Mucosa of rectum (tissue), 2 donors: Measurements from ENCODE around the gene ATP2C2.

Experiments
- H3K27ac ChIP-seq, 2 donors: one replicate each; pipeline ENCODE4 v1.7.0; 2013; ENCODE audit warnings: inconsistent platforms in 2 of 2, low read depth in 2 of 2, low read length in 2 of 2
- H3K27me3 ChIP-seq, 2 donors: one replicate each; pipeline ENCODE4 v1.7.0; 2013; ENCODE audit warnings: low read length in 2 of 2; ENCODE audit not compliant: control insufficient read depth in 2 of 2, insufficient read depth in 2 of 2
- H3K36me3 ChIP-seq, 2 donors: one replicate each; pipeline ENCODE4 v1.7.0; 2013; ENCODE audit warnings: low read length in 2 of 2; ENCODE audit not compliant: control insufficient read depth in 2 of 2, insufficient read depth in 2 of 2
- H3K4me1 ChIP-seq, 2 donors: one replicate each; pipeline ENCODE4 v1.7.0; 2013; ENCODE audit warnings: low read length in 2 of 2, mild to moderate bottlenecking in 1 of 2; ENCODE audit not compliant: control insufficient read depth in 2 of 2, insufficient read depth in 2 of 2
- H3K4me3 ChIP-seq, 2 donors: one replicate each; pipeline ENCODE4 v1.7.0; 2013; ENCODE audit warnings: low read length in 2 of 2
- H3K9ac ChIP-seq, 2 donors: one replicate each; pipeline ENCODE4 v1.7.0; 2013; ENCODE audit warnings: low read length in 2 of 2, low read depth in 1 of 2, mild to moderate bottlenecking in 1 of 2
- H3K9me3 ChIP-seq, 2 donors: one replicate each; pipeline ENCODE4 v1.7.0; 2013; ENCODE audit warnings: low read length in 2 of 2; ENCODE audit not compliant: control insufficient read depth in 2 of 2
- donor health status: healthy.
- donor health status: Normal muscosa, but diverticular disease.

The ATP2C2 gene

GRCh38 chr16:84465154-84465553, 96.8 kb downstream of the ATP2C2 start:
- no peak overlapping the region for H3K27ac ChIP-seq
- H3K9me3 ChIP-seq = peaks cover 2 to 4% of the 10 kb centered on the region in 2 donors
- no peaks in the 10 kb centered on the region for H3K27me3 ChIP-seq
- no peak overlapping the region for H3K9ac ChIP-seq
- no peaks in the 10 kb centered on the region for H3K4me1 ChIP-seq
- H3K36me3 ChIP-seq = peaks cover 42% of the 10 kb centered on the region in 2 donors
- H3K4me3 ChIP-seq = no peak overlapping the region

GRCh38 chr16:84466692-84467091, 98.4 kb downstream of the ATP2C2 start:
- Histone ChIP-seq H3K4me1 (no peaks in the 10 kb centered on the region), H3K27me3 (no peaks in the 10 kb centered on the region), H3K4me3 (no peak overlapping the region), H3K9ac (no peak overlapping the region), H3K9me3 (peaks cover 2 to 4% of the 10 kb centered on the region in 2 donors), H3K36me3 (peaks cover 28 to 30% of the 10 kb centered on the region in 2 donors), H3K27ac (no peak overlapping the region)

GRCh38 chr16:84467256-84467655, 98.9 kb downstream of the ATP2C2 start:
- peaks cover 24 to 25% of the 10 kb centered on the region in 2 donors for H3K36me3 ChIP-seq
- peaks cover 2 to 4% of the 10 kb centered on the region in 2 donors for H3K9me3 ChIP-seq
- no peak overlapping the region for H3K4me3 ChIP-seq
- no peaks in the 10 kb centered on the region for H3K27me3 ChIP-seq
- no peak overlapping the region for H3K27ac ChIP-seq
- H3K4me1 ChIP-seq = no peaks in the 10 kb centered on the region
- H3K9ac ChIP-seq = no peak overlapping the region

- no peaks in the 10 kb centered on the region for H3K4me1 ChIP-seq
- H3K4me3 ChIP-seq = no peak overlapping the region
- peaks cover 19 to 22% of the 10 kb centered on the region in 2 donors for H3K36me3 ChIP-seq
- H3K27ac ChIP-seq = no peak overlapping the region
- H3K9ac ChIP-seq = no peak overlapping the region
- H3K9me3 ChIP-seq = peaks cover 2 to 4% of the 10 kb centered on the region in 2 donors
- no peaks in the 10 kb centered on the region for H3K27me3 ChIP-seq
Observed at GRCh38 chr16:84467709-84468108, 99.4 kb downstream of the ATP2C2 start.

- Histone ChIP-seq H3K4me3 (no peak overlapping the region), H3K9me3 (peaks cover 2 to 4% of the 10 kb centered on the region in 2 donors), H3K27me3 (no peaks in the 10 kb centered on the region), H3K27ac (no peak overlapping the region), H3K9ac (no peak overlapping the region), H3K36me3 (no peaks in the 10 kb centered on the region), H3K4me1 (no peaks in the 10 kb centered on the region)
Observed at GRCh38 chr16:84471316-84471715, 103.0 kb downstream of the ATP2C2 start.

GRCh38 chr16:84471966-84472365, 103.6 kb downstream of the ATP2C2 start:
- H3K27me3 ChIP-seq = no peaks in the 10 kb centered on the region
- no peaks in the 10 kb centered on the region for H3K36me3 ChIP-seq
- no peak overlapping the region for H3K9ac ChIP-seq
- H3K4me3 ChIP-seq = no peak overlapping the region
- H3K9me3 ChIP-seq = peaks cover 0 to 4% of the 10 kb centered on the region in 2 donors
- no peaks in the 10 kb centered on the region for H3K4me1 ChIP-seq
- H3K27ac ChIP-seq = no peak overlapping the region

GRCh38 chr16:84475643-84476240, 107.4 kb downstream of the ATP2C2 start:
- no peak overlapping the region for H3K9ac ChIP-seq
- no peaks in the 10 kb centered on the region for H3K27me3 ChIP-seq
- H3K4me1 ChIP-seq = no peaks in the 10 kb centered on the region
- no peak overlapping the region for H3K27ac ChIP-seq
- H3K9me3 ChIP-seq = no peaks in the 10 kb centered on the region
- peaks cover 4 to 17% of the 10 kb centered on the region in 2 donors for H3K36me3 ChIP-seq
- no peak overlapping the region for H3K4me3 ChIP-seq

- H3K36me3 ChIP-seq = peaks cover 4 to 18% of the 10 kb centered on the region in 2 donors
- no peak overlapping the region for H3K27ac ChIP-seq
- no peaks in the 10 kb centered on the region for H3K4me1 ChIP-seq
- no peaks in the 10 kb centered on the region for H3K9me3 ChIP-seq
- no peak overlapping the region for H3K9ac ChIP-seq
- no peaks in the 10 kb centered on the region for H3K27me3 ChIP-seq
- no peak overlapping the region for H3K4me3 ChIP-seq
Observed at GRCh38 chr16:84476401-84476800, 108.1 kb downstream of the ATP2C2 start.

GRCh38 chr16:84477661-84478060, 109.3 kb downstream of the ATP2C2 start:
- no peak overlapping the region for H3K9ac ChIP-seq
- H3K27me3 ChIP-seq = no peaks in the 10 kb centered on the region
- no peak overlapping the region for H3K4me3 ChIP-seq
- peaks cover 6 to 23% of the 10 kb centered on the region in 2 donors for H3K36me3 ChIP-seq
- H3K27ac ChIP-seq = no peak overlapping the region
- H3K4me1 ChIP-seq = no peaks in the 10 kb centered on the region
- no peaks in the 10 kb centered on the region for H3K9me3 ChIP-seq

- no peak overlapping the region for H3K4me3 ChIP-seq
- no peak overlapping the region for H3K27ac ChIP-seq
- peaks cover 6 to 29% of the 10 kb centered on the region in 2 donors for H3K36me3 ChIP-seq
- no peaks in the 10 kb centered on the region for H3K9me3 ChIP-seq
- H3K4me1 ChIP-seq = no peaks in the 10 kb centered on the region
- no peaks in the 10 kb centered on the region for H3K27me3 ChIP-seq
- no peak overlapping the region for H3K9ac ChIP-seq
Observed at GRCh38 chr16:84478172-84478947, 110.0 kb downstream of the ATP2C2 start.
